K562 (cell line): Measurements from ENCODE around the gene CXCR5. TPM values are rescaled to one million over a fixed set of nuclear protein-coding genes. Genes with fewer than 3 reads are reported as not detected.
A peak's percentile ranks its signal among the peaks of the same experiment; 100 is the strongest.

ENCODE experiments used
- BCLAF1 ChIP-seq, 2 experiments: fragments of 450-650 bp in 1 of 2; IDR thresholded peaks; 2 replicates each; pipeline ENCODE4 v1.6.1; 2011 to 2017; ENCODE audit warnings: low read depth in 2 of 2, antibody characterized with exemption in 1 of 2, borderline replicate concordance in 1 of 2, low read length in 1 of 2, mild to moderate bottlenecking in 1 of 2, mixed read lengths in 1 of 2; ENCODE audit not compliant: control insufficient read depth in 1 of 2
- BCOR ChIP-seq: fragments of 450-650 bp; IDR thresholded peaks from 2 replicates; pipeline ENCODE4 v1.6.1; 2016
- BDP1 ChIP-seq: IDR thresholded peaks from 3 replicates; pipeline ENCODE4 v1.6.1; 2011; ENCODE audit not compliant: insufficient read length, insufficient read depth
- BMI1 ChIP-seq: fragments of 150-350 bp; IDR thresholded peaks from 2 replicates; pipeline ENCODE4 v1.6.1; 2014; ENCODE audit warnings: low read length
- CBX5 ChIP-seq: IDR thresholded peaks from 2 replicates; pipeline ENCODE4 v1.6.1; 2014; ENCODE audit warnings: low read depth, borderline replicate concordance
- HDAC3 ChIP-seq: fragments of 450-650 bp; IDR thresholded peaks from 2 replicates; pipeline ENCODE4 v1.6.1; 2018; ENCODE audit warnings: borderline replicate concordance, mild to moderate bottlenecking, moderate library complexity; ENCODE audit not compliant: partially characterized antibody
- KAT7 ChIP-seq: sonication (generic); formaldehyde crosslinking; IDR thresholded peaks from 2 replicates; pipeline ENCODE4 v1.8.0; 2022; ENCODE audit warnings: missing genetic modification reagents, mild to moderate bottlenecking, borderline replicate concordance
- KLF6 ChIP-seq: fragments of 250-450 bp; sonication (Bioruptor Pico); IDR thresholded peaks from 2 replicates; pipeline ENCODE4 v1.4.0; 2020; ENCODE audit warnings: mild to moderate bottlenecking, moderate library complexity, borderline replicate concordance
- MTA1 ChIP-seq: fragments of 450-650 bp; IDR thresholded peaks from 2 replicates; pipeline ENCODE4 v1.6.1; 2017; ENCODE audit warnings: borderline replicate concordance
- NELFE ChIP-seq: IDR thresholded peaks from 2 replicates; pipeline ENCODE4 v1.6.1; 2011; ENCODE audit warnings: mild to moderate bottlenecking; ENCODE audit not compliant: insufficient read depth, insufficient read length
- PYGO2 ChIP-seq: fragments of 450-650 bp; IDR thresholded peaks from 2 replicates; pipeline ENCODE4 v1.6.1; 2016; ENCODE audit warnings: mild to moderate bottlenecking, missing genetic modification characterization, moderate library complexity, missing compliant biosample characterization
- SMARCB1 ChIP-seq: IDR thresholded peaks from 2 replicates; pipeline ENCODE4 v1.6.1; 2011; ENCODE audit warnings: improper control_type of control experiment, low read depth; ENCODE audit not compliant: insufficient read length
- TAF1 ChIP-seq: IDR thresholded peaks from 2 replicates; pipeline ENCODE4 v1.6.1; 2011; ENCODE audit warnings: mild to moderate bottlenecking, low read length, moderate library complexity; ENCODE audit not compliant: insufficient read depth, control insufficient read depth, severe bottlenecking; ENCODE audit errors: extremely low read depth
- ZFPM2 ChIP-seq: fragments of 250-450 bp; sonication (Bioruptor Pico); IDR thresholded peaks from 2 replicates; pipeline ENCODE4 v1.5.1; 2022; ENCODE audit warnings: mild to moderate bottlenecking
- ZNF121 ChIP-seq: sonication (generic); formaldehyde crosslinking; conservative IDR thresholded peaks from 2 replicates; pipeline ENCODE4 v1.8.0; 2022; ENCODE audit warnings: missing genetic modification reagents
- ZNF165 ChIP-seq: fragments of 250-450 bp; sonication (Bioruptor Pico); IDR thresholded peaks from 2 replicates; pipeline ENCODE4 v1.4.0; 2020; ENCODE audit warnings: borderline replicate concordance
- ZNF24 ChIP-seq: fragments of 450-650 bp; IDR thresholded peaks from 2 replicates; pipeline ENCODE4 v1.6.1; 2016
- ZNF282 ChIP-seq: sonication (generic); formaldehyde crosslinking; IDR thresholded peaks from 2 replicates; pipeline ENCODE4 v1.8.1; 2023; ENCODE audit warnings: missing genetic modification reagents
- ZNF324 ChIP-seq: fragments of 250-450 bp; sonication (Bioruptor Pico); IDR thresholded peaks from 2 replicates; pipeline ENCODE4 v1.4.0; 2020; ENCODE audit warnings: mild to moderate bottlenecking
- ZNF398 ChIP-seq: fragments of 250-450 bp; sonication (Bioruptor Pico); IDR thresholded peaks from 2 replicates; pipeline ENCODE4 v1.8.0; 2021; ENCODE audit warnings: moderate library complexity, mild to moderate bottlenecking, inconsistent platforms
- ZNF511 ChIP-seq: sonication (generic); formaldehyde crosslinking; IDR thresholded peaks from 2 replicates; pipeline ENCODE4 v1.8.0; 2022; ENCODE audit warnings: mild to moderate bottlenecking, missing genetic modification reagents
- ZNF512 ChIP-seq: IDR thresholded peaks from 2 replicates; pipeline ENCODE4 v1.6.1; 2016; ENCODE audit warnings: missing genetic modification characterization, missing compliant biosample characterization
- ZNF707 ChIP-seq: fragments of 250-450 bp; sonication (Bioruptor Pico); conservative IDR thresholded peaks from 2 replicates; pipeline ENCODE4 v1.8.0; 2022; ENCODE audit warnings: inconsistent platforms, mild to moderate bottlenecking, moderate library complexity
- polyA plus RNA-seq, 8 experiments: library from polyadenylated mRNA; depleted of rRNA in 4 of 8; stranded (reverse) in 5 of 8; unstranded in 3 of 8; fragments of >200 nt; fragmentation: Nextera tagmentation in 2 of 8; fragmentation: Illumina TruSeq in 1 of 8; extraction: Ambion mirVana in 2 of 8; extraction: Trizol in 1 of 8; gene quantifications; 2 replicates each; pipeline versions ENCODE4 v1.2.1 to v1.2.3, GENCODE V29; 2011 to 2014; ENCODE audit warnings: inconsistent platforms in 1 of 8, missing spikeins in 1 of 8
- total RNA-seq, 7 experiments: library from RNA; depleted of rRNA in 6 of 7; stranded (reverse); fragments of >200 nt in 6 of 7; fragmentation: Illumina TruSeq in 2 of 7; extraction: Trizol in 2 of 7; gene quantifications; 2 replicates each; pipeline versions ENCODE4 v1.2.1 to v1.2.3, GENCODE V29; 2011 to 2021; ENCODE audit warnings: low replicate concordance in 1 of 7

CXCR5 gene
- total and polyA plus RNA-seq, 9 of the 15 experiments (the other 6 are each of a cell fraction or from before 2014, with no cell fraction given) = 0.03 to 0.06 TPM; not detected in 7

GRCh38 chr11:118930094-118930712, 46.5 kb downstream of the CXCR5 start (continued):
- TF ChIP-seq BCLAF1 (IDR thresholded peaks at IDR 0.05; ENCODE audit: borderline replicate concordance in 1 of 2, control insufficient read depth in 1 of 2, low read depth in 2 of 2, low read length in 1 of 2) (no peak), ZNF324 (no peak), SMARCB1 (no peak), BCOR (peak; percentile 59), ZNF121 (no peak), ZNF282 (CRISPR knock-in tag) (no peak), ZNF398 (CRISPR knock-in tag) (no peak), TAF1 (no peak), BMI1 (no peak), PYGO2 (no peak), CBX5 (no peak), ZNF165 (CRISPR knock-in tag) (no peak), HDAC3 (no peak), BDP1 (no peak), MTA1 (peak; percentile 81), ZNF707 (CRISPR knock-in tag) (no peak), ZNF512 (no peak), KAT7 (CRISPR knock-in tag) (peak; percentile 79; the same call in 1 of the 2 replicates), KLF6 (no peak), NELFE (no peak), ZNF511 (CRISPR knock-in tag) (0 out of 2 replicates have a peak, but pooled peaks have one; percentile 50), ZNF24 (no peak), ZFPM2 (CRISPR knock-in tag) (no peak)
